Right forelimb (tissue), 1 donor: Measurements from ENCODE around the gene CRYGN.

Source experiments
- DNase-seq: peaks from one replicate; pipeline ENCODE4 v3.0.0-alpha.2; 2018

The CRYGN gene

GRCh38 chr7:151405056-151405455, 34.9 kb downstream of the CRYGN start:
- DNase-seq: no peak

- peak; percentile 65 for DNase-seq
These were observed 35.5 kb downstream of the CRYGN start for GRCh38 chr7:151404216-151405011.

GRCh38 chr7:151403764-151404163, 36.2 kb downstream of the CRYGN start:
- no peak for DNase-seq

GRCh38 chr7:151402029-151402835, 37.7 kb downstream of the CRYGN start:
- DNase-seq: no peak

GRCh38 chr7:151400626-151401315, 39.2 kb downstream of the CRYGN start:
- DNase-seq: no peak

GRCh38 chr7:151399906-151400305, 40.0 kb downstream of the CRYGN start:
- peak; percentile 38 for DNase-seq

GRCh38 chr7:151399305-151399601, 40.7 kb downstream of the CRYGN start:
- DNase-seq: no peak

GRCh38 chr7:151398446-151399304, 41.3 kb downstream of the CRYGN start:
- DNase-seq: no peak

GRCh38 chr7:151397026-151397425, 42.9 kb downstream of the CRYGN start:
- no peak for DNase-seq

- no peak for DNase-seq
These were observed 43.5 kb downstream of the CRYGN start for GRCh38 chr7:151396328-151396970.

- no peak for DNase-seq
These were observed 44.9 kb downstream of the CRYGN start for GRCh38 chr7:151395036-151395367.

GRCh38 chr7:151394076-151395035, 45.6 kb downstream of the CRYGN start:
- no peak for DNase-seq

GRCh38 chr7:151393031-151393977, 46.6 kb downstream of the CRYGN start:
- DNase-seq: no peak

GRCh38 chr7:151392426-151392825, 47.5 kb downstream of the CRYGN start:
- DNase-seq: no peak

- DNase-seq: no peak
These were observed 47.9 kb downstream of the CRYGN start for GRCh38 chr7:151392002-151392401.

- DNase-seq: no peak
These were observed 48.6 kb downstream of the CRYGN start for GRCh38 chr7:151391358-151391730.

- DNase-seq: no peak
These were observed 49.2 kb downstream of the CRYGN start for GRCh38 chr7:151390598-151391357.

GRCh38 chr7:151389768-151390597, 50.0 kb downstream of the CRYGN start:
- DNase-seq: no peak
